GM21619 (cell line): ENCODE results near the gene MAP7D1.
"Not testable (repeated sequence)": the region's sequence is repeated elsewhere in the genome, so short reads cannot be mapped to it uniquely, and the experiment has no call there.

Experiments
- ATAC-seq: cut with Tn5 transposase; IDR thresholded peaks from one replicate; pipeline ENCODE4 v1.9.1; 2021; ENCODE audit not compliant: unreplicated experiment

Gene MAP7D1

GRCh38 chr1:36151134-36151844, 4.7 kb upstream of the MAP7D1 start:
- ATAC-seq: no peak

GRCh38 chr1:36151845-36152203, 4.1 kb upstream of the MAP7D1 start:
- ATAC-seq: no peak

GRCh38 chr1:36153476-36153875, 2.5 kb upstream of the MAP7D1 start:
- ATAC-seq: no peak

- ATAC-seq: no peak
Measured at GRCh38 chr1:36154335-36154734, 1.6 kb upstream of the MAP7D1 start.

GRCh38 chr1:36154765-36155407, 1.1 kb upstream of the MAP7D1 start:
- no peak for ATAC-seq

GRCh38 chr1:36156329-36157114, 562 bp downstream of the MAP7D1 start:
- peak; percentile 31 for ATAC-seq

GRCh38 chr1:36157115-36157903, 1.3 kb downstream of the MAP7D1 start:
- ATAC-seq: no peak

- ATAC-seq: no peak
Measured at GRCh38 chr1:36157973-36158826, 2.2 kb downstream of the MAP7D1 start.

- ATAC-seq: not testable (repeated sequence)
Measured at GRCh38 chr1:36158827-36159252, 2.9 kb downstream of the MAP7D1 start.

- no peak for ATAC-seq
Measured at GRCh38 chr1:36159614-36160387, 3.8 kb downstream of the MAP7D1 start.

GRCh38 chr1:36160388-36160948, 4.5 kb downstream of the MAP7D1 start:
- ATAC-seq: no peak

GRCh38 chr1:36160949-36161485, 5.1 kb downstream of the MAP7D1 start:
- ATAC-seq: peak; percentile 38

- ATAC-seq: no peak
Measured at GRCh38 chr1:36161641-36162531, 5.9 kb downstream of the MAP7D1 start.

- no peak for ATAC-seq
Measured at GRCh38 chr1:36162680-36163239, 6.8 kb downstream of the MAP7D1 start.

- no peak for ATAC-seq
Measured at GRCh38 chr1:36163426-36163825, 7.5 kb downstream of the MAP7D1 start.

GRCh38 chr1:36164361-36164760, 8.4 kb downstream of the MAP7D1 start:
- ATAC-seq: no peak

GRCh38 chr1:36165145-36165544, 9.2 kb downstream of the MAP7D1 start:
- no peak for ATAC-seq

GRCh38 chr1:36166136-36166535, 10.2 kb downstream of the MAP7D1 start:
- no peak for ATAC-seq
